Ecto neural progenitor cell (in vitro differentiated cells): ENCODE measurements around the gene TUBA4A.
A peak's percentile ranks its signal among the peaks of the same experiment; 100 is the strongest.

Experiments
- DNase-seq: peaks from one replicate; pipeline ENCODE4 v3.0.0-alpha.2; 2018; ENCODE audit warnings: low spot score

The TUBA4A gene

GRCh38 chr2:219234331-219234730, 19.4 kb downstream of the TUBA4A start:
- DNase-seq, result no peak

GRCh38 chr2:219230059-219230540, 23.6 kb downstream of the TUBA4A start:
- peak; percentile 65 for DNase-seq

GRCh38 chr2:219229305-219230058, 24.2 kb downstream of the TUBA4A start, which contains the start of the genes ANKZF1 and ATG9A:
TSS of gene ANKZF1 (plus strand) at chr2:219229806. CDS start at chr2:219230258, 452 bp downstream.
TSS of gene ATG9A (minus strand) at chr2:219229636. CDS start at chr2:219228024, 1,612 bp downstream.
- peak; percentile 99 for DNase-seq

- no peak for DNase-seq
Measured at GRCh38 chr2:219228911-219229304, 24.8 kb downstream of the TUBA4A start.

- no peak for DNase-seq
Measured at GRCh38 chr2:219228041-219228910, 25.4 kb downstream of the TUBA4A start.

GRCh38 chr2:219225350-219225749, 28.4 kb downstream of the TUBA4A start:
- DNase-seq, result no peak

- DNase-seq, result no peak
Measured at GRCh38 chr2:219223831-219224610, 29.7 kb downstream of the TUBA4A start.

- DNase-seq, result no peak
Measured at GRCh38 chr2:219221957-219222518, 31.7 kb downstream of the TUBA4A start.

GRCh38 chr2:219220652-219221402, 32.9 kb downstream of the TUBA4A start:
- no peak for DNase-seq

- DNase-seq, result no peak
Measured at GRCh38 chr2:219219784-219220532, 33.8 kb downstream of the TUBA4A start.

- peak; percentile 95 for DNase-seq
Measured at GRCh38 chr2:219218732-219219701, 34.7 kb downstream of the TUBA4A start, which contains the start of gene ABCB6. TSS of gene ABCB6 (minus strand) at chr2:219218958. CDS start at chr2:219218673, 285 bp downstream.

GRCh38 chr2:219218217-219218731, 35.4 kb downstream of the TUBA4A start:
- peak; percentile 84 for DNase-seq

GRCh38 chr2:219216535-219216915, 37.2 kb downstream of the TUBA4A start:
- no peak for DNase-seq

- DNase-seq, result no peak
Measured at GRCh38 chr2:219215871-219216534, 37.7 kb downstream of the TUBA4A start.

GRCh38 chr2:219214786-219215185, 38.9 kb downstream of the TUBA4A start:
- no peak for DNase-seq

GRCh38 chr2:219214141-219214540, 39.6 kb downstream of the TUBA4A start:
- DNase-seq, result no peak

- DNase-seq, result no peak
Measured at GRCh38 chr2:219213486-219214071, 40.1 kb downstream of the TUBA4A start.

- no peak for DNase-seq
Measured at GRCh38 chr2:219213026-219213415, 40.7 kb downstream of the TUBA4A start.
